Measurements from ENCODE around the gene SORCS2.

The SORCS2 gene

DNA sequence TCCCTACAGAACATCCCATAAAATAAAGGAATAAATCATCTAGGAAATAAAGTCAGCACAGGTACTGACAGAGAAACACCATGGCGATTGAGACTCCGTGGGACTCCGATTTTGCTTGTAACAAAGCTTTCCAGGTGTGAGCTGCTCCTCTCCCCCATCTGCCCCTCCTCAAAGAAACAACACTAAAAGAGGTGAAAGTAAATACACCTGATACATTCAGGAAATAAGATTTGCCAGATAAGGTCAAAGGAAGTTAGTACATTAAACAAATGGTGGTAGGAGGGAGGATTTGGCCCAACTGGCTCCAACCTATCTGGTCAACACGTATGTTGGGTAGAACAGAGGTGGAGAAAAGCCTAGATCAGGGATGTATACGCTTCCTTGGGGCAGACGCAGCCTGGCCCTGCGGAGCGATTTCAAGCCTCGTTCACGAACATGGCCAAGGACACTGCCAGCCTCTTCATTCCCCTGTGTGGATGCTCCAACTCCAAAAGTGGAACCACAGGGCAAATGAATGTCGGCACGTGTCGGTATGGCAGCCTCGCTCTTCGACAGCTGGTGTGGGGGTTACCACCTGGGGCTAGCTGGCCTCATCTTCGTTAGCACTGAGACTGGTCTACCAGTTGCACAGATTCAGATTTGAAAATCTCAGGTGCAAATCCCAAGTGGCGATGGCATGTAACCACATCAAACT, 584.8 kb downstream of the SORCS2 start:
- DNase-seq = no peak

GRCh38 chr4:7777871-7778509, 585.7 kb downstream of the SORCS2 start:
- no peak for DNase-seq

DNA sequence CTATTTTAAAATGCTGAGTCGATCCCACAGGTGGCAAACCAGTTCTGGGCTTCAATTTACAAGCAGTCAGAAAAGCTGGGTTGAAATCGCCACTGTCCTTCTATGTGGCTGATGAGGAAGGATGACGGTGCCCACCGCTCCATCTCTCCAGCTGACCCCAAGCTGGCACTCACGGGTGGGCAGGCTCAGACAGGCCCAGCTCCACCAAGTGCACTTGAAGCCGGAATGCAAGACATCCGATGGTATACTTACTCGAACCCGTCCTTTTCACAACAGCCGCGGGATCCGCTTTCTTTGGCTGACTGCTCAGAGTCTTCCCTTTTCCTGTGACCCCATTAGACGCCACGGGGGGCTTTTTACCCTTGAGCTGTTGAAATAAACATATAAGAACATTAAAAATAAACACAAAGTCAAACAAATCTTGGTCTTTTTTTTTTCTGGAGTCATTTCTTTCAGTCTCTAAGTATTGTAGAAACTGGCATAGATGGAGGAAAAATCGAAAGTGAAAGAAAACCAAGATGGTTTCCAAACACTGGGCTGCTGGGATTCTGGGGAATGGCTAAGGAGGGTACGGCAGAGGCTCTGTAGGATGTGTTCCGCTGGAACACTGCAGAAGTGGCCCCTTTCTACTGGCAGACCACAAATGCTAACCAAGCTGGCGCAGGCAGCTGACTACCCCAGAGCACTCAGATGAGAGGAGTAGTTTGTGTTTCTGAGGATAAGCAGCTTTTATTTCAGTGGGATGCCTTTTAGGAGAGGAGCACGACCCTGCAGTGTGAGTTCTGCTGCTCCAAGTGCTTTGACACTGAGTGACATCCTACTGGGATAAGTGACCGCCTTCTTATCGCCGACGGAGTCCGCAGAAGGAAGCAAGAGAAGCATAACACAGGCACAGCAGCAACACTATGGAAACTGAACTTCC, 586.4 kb downstream of the SORCS2 start:
- DNase-seq = no peak

- no peak for DNase-seq
Measured at GRCh38 chr4:7779432-7779768, 587.1 kb downstream of the SORCS2 start.

GRCh38 chr4:7780751-7781348, 588.5 kb downstream of the SORCS2 start:
- no peak for DNase-seq

DNA sequence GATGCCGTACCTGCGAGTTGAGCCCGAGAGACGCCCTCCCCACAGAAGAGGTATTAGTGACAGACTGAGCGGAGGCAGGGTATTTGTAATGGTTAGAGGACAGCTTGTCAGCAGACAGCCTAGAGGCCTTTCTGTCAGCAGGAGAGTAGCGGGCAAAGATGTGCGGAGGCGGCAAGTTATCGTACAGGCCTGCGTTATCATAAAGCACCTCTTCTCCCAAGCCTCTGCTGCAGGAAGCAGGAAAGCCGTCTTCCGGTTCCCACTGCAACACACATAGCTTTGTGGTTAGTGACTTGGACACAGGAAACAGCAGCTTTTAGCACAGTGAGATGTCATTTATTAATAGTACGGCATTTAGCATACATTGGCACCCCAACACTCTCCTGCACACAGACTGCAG, 589.0 kb downstream of the SORCS2 start:
- peak; percentile 86 to 95 for DNase-seq

DNA sequence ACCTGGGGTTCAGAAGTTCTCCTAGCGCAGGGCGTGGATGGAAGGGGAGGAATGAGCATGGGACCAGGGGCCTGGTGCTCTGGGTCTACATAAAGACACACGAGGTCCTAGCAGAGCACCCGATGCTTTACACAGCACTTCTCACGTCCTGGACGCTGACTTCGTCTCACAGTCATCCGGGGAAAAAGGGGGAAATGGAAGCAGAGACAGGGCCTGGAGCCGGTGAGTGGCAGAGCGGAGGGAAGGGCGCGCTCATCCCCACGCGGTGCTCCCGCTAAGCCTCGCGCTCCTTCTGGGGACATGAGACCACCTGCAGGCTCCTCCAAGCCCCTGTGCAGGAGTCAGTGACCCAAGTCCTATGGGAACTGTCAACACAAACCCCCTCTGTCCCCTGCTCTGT, 589.7 kb downstream of the SORCS2 start:
- DNase-seq = peak; percentile 25 to 32

DNA sequence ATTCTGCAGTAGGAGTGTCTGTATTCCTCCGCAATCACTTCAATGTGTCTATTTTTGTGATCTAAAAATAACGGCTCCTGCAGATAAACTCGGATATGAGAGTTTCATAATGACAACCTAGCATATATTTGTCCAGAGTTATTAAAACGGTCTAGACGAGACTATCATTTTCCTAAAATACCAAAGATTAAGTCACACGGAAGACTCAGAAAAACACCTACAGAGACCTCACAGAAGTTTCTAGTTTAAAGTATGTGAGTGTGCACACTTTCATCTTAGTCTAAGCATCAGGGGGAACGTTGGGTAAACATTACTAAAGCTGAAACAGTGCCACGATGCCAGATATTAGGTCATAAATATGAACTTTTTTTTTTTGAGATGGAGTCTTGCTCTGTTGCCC, 590.4 kb downstream of the SORCS2 start:
- no peak for DNase-seq

DNA sequence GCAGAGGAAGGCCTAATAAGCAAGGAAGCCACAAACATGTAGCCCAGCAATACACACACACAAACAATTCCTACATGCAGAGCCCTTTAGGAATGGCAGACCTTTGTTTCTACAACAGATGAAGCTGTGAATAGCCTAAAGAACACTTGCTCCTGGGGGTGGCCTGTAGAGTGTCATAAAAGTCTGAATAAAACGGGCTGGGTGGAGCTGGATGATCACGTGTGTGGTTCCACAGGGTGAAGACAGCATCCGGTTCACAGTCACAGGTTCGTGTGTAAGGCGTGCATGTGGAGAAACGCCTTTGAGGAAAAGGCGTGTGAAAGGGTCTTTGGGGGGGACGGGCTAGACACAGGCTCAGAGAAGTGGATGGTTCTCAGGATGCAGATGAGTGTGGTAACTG, 591.2 kb downstream of the SORCS2 start:
- no peak for DNase-seq

GRCh38 chr4:7784131-7784870, 592.0 kb downstream of the SORCS2 start:
- no peak for DNase-seq

- no peak for DNase-seq
Measured at GRCh38 chr4:7785017-7785416, 592.7 kb downstream of the SORCS2 start.

DNA sequence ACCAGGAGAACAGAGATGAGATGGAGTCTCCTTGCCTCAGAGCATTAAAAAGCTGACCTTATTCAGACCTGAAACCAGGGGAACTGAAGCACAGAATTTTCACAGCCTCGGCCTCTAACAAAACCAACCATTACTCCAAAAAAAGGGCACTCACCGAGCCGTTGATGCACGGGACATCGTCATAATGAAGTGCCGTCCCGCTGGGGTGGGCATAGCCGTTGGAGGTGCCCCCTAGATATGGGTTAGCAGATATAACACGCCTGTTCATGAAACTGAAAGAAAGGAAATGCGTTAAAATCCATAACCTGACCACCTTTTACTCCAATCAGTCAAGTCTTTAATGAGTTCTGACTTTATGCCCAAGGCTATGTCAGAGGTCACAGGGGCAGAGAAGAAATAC, 593.7 kb downstream of the SORCS2 start:
- no peak for DNase-seq

DNA sequence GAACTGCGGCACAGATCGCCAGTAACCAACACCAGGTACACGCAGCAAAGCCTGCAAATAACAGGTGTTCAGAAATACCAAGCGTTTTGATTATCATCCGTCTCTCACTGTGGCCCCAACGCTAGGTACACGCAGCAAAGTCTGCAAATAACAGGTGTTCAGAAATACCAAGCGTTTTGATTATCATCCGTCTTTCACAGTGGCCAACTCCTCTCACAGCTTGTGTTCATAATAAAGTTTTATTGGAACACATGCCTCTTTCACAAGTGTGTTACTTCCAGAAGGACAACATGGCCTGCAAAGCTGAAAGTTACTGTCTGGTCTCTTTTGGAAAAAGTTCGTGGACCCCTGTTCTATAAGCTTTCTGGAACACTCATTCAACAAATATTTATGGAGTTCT, 594.2 kb downstream of the SORCS2 start:
- DNase-seq = no peak

- no peak for DNase-seq
Measured at GRCh38 chr4:7787067-7787466, 594.7 kb downstream of the SORCS2 start.

DNA sequence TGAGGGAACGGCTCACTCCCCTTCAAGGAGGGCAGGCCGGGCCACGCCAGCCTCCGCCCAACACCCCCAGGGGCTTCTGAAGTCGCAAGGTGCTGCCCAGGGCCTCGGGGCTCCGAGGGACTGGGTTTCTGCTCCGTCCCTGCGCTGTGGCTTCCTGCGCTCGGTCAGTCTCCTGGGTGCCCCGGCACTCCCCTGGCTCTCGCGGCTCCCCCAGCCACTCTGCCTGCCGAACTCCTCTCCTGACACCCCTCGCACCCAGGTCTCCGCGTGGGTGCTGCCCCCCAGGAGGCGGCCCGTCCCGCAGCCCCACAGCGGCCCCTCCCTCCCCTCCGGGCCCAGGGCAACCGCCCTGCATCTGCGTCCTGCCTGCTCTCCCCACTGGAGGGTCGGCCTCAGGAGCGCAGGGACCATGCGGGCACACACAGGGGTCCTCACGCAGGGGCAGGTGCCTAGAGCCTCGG, 595.4 kb downstream of the SORCS2 start:
- no peak for DNase-seq

DNA sequence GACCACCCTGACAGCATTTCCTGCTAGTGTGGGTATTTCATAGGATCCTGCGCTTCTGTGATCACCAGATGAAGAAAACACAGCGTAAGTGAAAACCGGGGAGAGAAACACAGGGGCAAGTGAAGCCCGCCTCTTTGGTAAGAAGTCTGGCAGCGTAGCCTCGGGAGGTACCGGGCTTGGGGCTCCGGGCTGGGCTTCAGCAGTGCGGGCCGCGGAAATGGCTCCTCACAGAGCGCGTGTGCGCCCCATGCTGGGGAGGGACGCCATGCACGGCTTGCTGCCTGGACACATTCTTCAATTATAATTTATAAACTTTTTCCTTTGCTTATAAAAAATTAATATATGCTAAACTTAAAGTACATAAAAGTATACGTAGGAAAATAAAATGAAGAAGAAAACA, 595.9 kb downstream of the SORCS2 start:
- DNase-seq = no peak

DNA sequence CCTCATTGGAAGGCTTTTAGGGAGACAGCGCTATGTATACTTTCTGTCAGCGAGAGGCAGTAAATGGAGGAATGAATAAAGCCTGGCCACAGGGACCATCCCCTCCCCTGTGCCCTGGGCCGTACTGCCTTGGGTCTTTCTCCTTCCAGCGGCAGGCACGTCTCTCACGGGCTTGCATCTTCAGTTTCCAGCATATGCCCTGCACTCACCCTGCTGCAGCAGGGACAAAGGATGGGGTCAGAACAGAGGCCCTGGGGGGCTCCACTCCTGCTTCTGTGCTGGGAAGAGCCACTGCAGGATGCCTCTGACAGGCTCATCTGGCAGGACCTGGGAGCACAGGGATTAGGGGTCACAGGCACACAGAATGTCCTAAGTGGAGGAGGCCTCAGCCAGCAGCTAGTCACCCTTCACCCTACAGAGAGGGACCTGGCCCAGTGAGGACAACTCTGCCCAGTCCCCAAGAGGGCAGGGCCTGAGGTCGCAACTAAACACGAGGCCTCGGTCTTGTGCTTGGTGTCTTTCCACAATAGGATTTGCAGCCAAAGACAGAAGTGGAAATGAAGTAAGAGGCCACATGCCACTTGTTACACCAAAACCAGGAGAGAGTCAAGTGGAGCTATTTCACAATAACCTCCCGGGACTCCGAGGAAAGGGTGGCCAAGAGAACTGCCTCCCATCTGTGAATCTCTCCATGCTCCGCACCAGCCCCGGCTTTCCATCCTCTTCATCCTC, 596.5 kb downstream of the SORCS2 start:
- peak in 1 of 2 experiments; percentile 25 for DNase-seq

DNA sequence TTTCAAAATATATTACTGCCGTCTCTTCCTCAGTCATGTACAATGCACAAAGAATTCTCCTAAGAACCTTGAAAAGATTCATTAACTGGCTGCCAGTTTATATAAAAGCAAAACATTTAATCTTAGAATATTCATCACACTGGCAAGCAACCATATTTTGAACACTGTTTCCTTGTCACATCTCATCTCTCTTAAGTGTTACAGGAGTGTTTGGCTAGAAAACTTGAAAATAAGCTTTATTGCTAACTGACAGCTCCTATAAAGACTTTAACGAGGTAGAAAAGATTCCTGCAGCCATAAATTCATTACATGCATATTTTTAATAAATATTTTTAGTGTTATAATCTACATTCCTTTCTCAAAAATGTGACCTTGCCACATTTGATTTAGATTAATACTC, 597.7 kb downstream of the SORCS2 start:
- no peak for DNase-seq

DNA sequence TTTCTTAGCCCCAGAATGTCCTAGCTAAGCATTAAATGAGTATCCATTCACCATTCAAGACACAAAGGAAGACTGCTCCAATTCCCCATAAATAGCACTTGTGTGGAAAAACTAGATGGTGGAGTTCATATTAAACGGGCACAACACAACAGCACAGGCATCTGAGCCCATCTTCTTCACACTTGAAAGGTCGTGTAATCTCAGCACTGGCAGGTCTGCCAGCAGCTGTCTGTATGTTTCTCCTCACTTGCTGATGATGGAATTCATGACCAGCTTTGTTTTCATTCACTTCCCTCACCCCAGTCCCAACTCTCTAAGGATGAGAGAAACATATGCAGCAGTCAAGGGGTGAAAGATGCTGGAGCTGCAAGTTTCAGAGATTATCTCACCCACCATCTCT, 598.7 kb downstream of the SORCS2 start:
- DNase-seq = no peak
